Medulla oblongata (tissue), 1 donor: Measurements from ENCODE around the gene NUP210L.
"Not testable (repeated sequence)": the region's sequence is repeated elsewhere in the genome, so short reads cannot be mapped to it uniquely, and the experiment has no call there.

ENCODE experiments used
- DNase-seq: peaks from one replicate; pipeline ENCODE4 v3.0.0-alpha.2; 2015; ENCODE audit errors: extremely low spot score

The NUP210L gene

GRCh38 chr1:154097873-154098272 lies 57.0 kb downstream of the NUP210L start:
- DNase-seq = no peak

GRCh38 chr1:154095456-154096060 lies 59.3 kb downstream of the NUP210L start:
- DNase-seq = no peak

GRCh38 chr1:154094411-154094810 lies 60.5 kb downstream of the NUP210L start:
- DNase-seq = no peak

- no peak for DNase-seq
These were observed 61.2 kb downstream of the NUP210L start for GRCh38 chr1:154093699-154094098.

GRCh38 chr1:154091706-154092105 lies 63.2 kb downstream of the NUP210L start:
- DNase-seq = no peak

GRCh38 chr1:154087574-154087973 lies 67.3 kb downstream of the NUP210L start:
- DNase-seq = no peak

GRCh38 chr1:154083057-154083456 lies 71.8 kb downstream of the NUP210L start:
- not testable (repeated sequence) for DNase-seq

GRCh38 chr1:154081386-154082126 lies 73.3 kb downstream of the NUP210L start:
- no peak for DNase-seq

GRCh38 chr1:154076413-154076812 lies 78.5 kb downstream of the NUP210L start:
- DNase-seq = no peak

- no peak for DNase-seq
These were observed 79.1 kb downstream of the NUP210L start for GRCh38 chr1:154075746-154076145.

GRCh38 chr1:154062309-154062708 lies 92.6 kb downstream of the NUP210L start:
- no peak for DNase-seq

GRCh38 chr1:154047436-154047835 lies 107.4 kb downstream of the NUP210L start:
- not testable (repeated sequence) for DNase-seq

GRCh38 chr1:154033697-154034096 lies 121.2 kb downstream of the NUP210L start:
- not testable (repeated sequence) for DNase-seq

- DNase-seq = no peak
These were observed 134.9 kb downstream of the NUP210L start for GRCh38 chr1:154019940-154020339.

GRCh38 chr1:154019269-154019668 lies 135.6 kb downstream of the NUP210L start:
- no peak for DNase-seq

- no peak for DNase-seq
These were observed 140.5 kb downstream of the NUP210L start for GRCh38 chr1:154014154-154014907.

- not testable (repeated sequence) for DNase-seq
These were observed 142.3 kb downstream of the NUP210L start for GRCh38 chr1:154012543-154012942.

- no peak for DNase-seq
These were observed 142.7 kb downstream of the NUP210L start for GRCh38 chr1:154012129-154012528.

- no peak for DNase-seq
These were observed 148.7 kb downstream of the NUP210L start for GRCh38 chr1:154006136-154006535.

GRCh38 chr1:154000420-154000819 lies 154.5 kb downstream of the NUP210L start:
- no peak for DNase-seq

- not testable (repeated sequence) for DNase-seq
These were observed 158.0 kb downstream of the NUP210L start for GRCh38 chr1:153996882-153997281.

GRCh38 chr1:153995640-153996039 lies 159.2 kb downstream of the NUP210L start:
- DNase-seq = no peak

GRCh38 chr1:153995202-153995601 lies 159.7 kb downstream of the NUP210L start:
- DNase-seq = no peak
